GM18870 (cell line): Measurements from ENCODE around the gene SIM2.

Source experiments
- ATAC-seq: cut with Tn5 transposase; IDR thresholded peaks from one replicate; pipeline ENCODE4 v1.9.1; 2021; ENCODE audit warnings: moderate library complexity; ENCODE audit not compliant: unreplicated experiment

SIM2 gene

GRCh38 chr21:36733857-36734256 lies 34.9 kb downstream of the SIM2 start:
- ATAC-seq, result no peak

- no peak for ATAC-seq
Measured at GRCh38 chr21:36734367-36735200, 35.7 kb downstream of the SIM2 start.

GRCh38 chr21:36735201-36735515 lies 36.2 kb downstream of the SIM2 start:
- ATAC-seq, result no peak

- ATAC-seq, result no peak
Measured at GRCh38 chr21:36735724-36736320, 36.9 kb downstream of the SIM2 start.

GRCh38 chr21:36738489-36739126 lies 39.7 kb downstream of the SIM2 start:
- ATAC-seq, result no peak

GRCh38 chr21:36741506-36741905 lies 42.6 kb downstream of the SIM2 start:
- ATAC-seq, result no peak

GRCh38 chr21:36743008-36743407 lies 44.1 kb downstream of the SIM2 start:
- ATAC-seq, result no peak

GRCh38 chr21:36743446-36743845 lies 44.5 kb downstream of the SIM2 start:
- ATAC-seq, result no peak

- ATAC-seq, result no peak
Measured at GRCh38 chr21:36744190-36744559, 45.3 kb downstream of the SIM2 start.

GRCh38 chr21:36744560-36745231 lies 45.8 kb downstream of the SIM2 start:
- ATAC-seq, result no peak

GRCh38 chr21:36745459-36745858 lies 46.5 kb downstream of the SIM2 start:
- no peak for ATAC-seq

GRCh38 chr21:36747041-36747814 lies 48.3 kb downstream of the SIM2 start:
- no peak for ATAC-seq

- no peak for ATAC-seq
Measured at GRCh38 chr21:36747815-36748383, 49.0 kb downstream of the SIM2 start.

GRCh38 chr21:36749935-36750575 lies 51.1 kb downstream of the SIM2 start:
- ATAC-seq, result no peak

GRCh38 chr21:36750576-36750959 lies 51.7 kb downstream of the SIM2 start:
- ATAC-seq, result no peak

GRCh38 chr21:36751383-36751782 lies 52.5 kb downstream of the SIM2 start:
- ATAC-seq, result no peak

- ATAC-seq, result no peak
Measured at GRCh38 chr21:36753556-36753955, 54.6 kb downstream of the SIM2 start.

GRCh38 chr21:36754241-36754898 lies 55.5 kb downstream of the SIM2 start:
- ATAC-seq, result no peak

- ATAC-seq, result no peak
Measured at GRCh38 chr21:36756527-36756926, 57.6 kb downstream of the SIM2 start.

GRCh38 chr21:36757196-36757595 lies 58.3 kb downstream of the SIM2 start:
- ATAC-seq, result no peak
